Upper lobe of left lung (tissue), 6 donors: ENCODE data around the gene LRRFIP1. TPM values are rescaled to one million over a fixed set of nuclear protein-coding genes. Genes with fewer than 3 reads are reported as not detected.

Experiments used
- ATAC-seq, 2 donors: fragments of 200-7000 bp; cut with Tn5 transposase; one replicate each; pipeline ENCODE4 v1.9.1; 2022; ENCODE audit warnings: mild to moderate bottlenecking in 2 of 2, moderate library complexity in 2 of 2; ENCODE audit not compliant: low FRiP score in 2 of 2
- DNase-seq, 2 donors: peaks; one replicate each; pipeline ENCODE4 v3.0.0-alpha.2; 2019 to 2020
- H3K27ac ChIP-seq, 4 donors: fragments of 200-600 bp; sonication (generic); one replicate each; pipeline ENCODE4 v1.5.1; 2016 to 2019
- H3K27me3 ChIP-seq, 4 donors: fragments of 200-600 bp; sonication (generic); one replicate each; pipeline ENCODE4 v1.5.1; 2017 to 2019
- H3K36me3 ChIP-seq, 4 donors: fragments of 200-600 bp; sonication (generic); one replicate each; pipeline ENCODE4 v1.5.1; 2016 to 2019
- H3K4me1 ChIP-seq, 4 donors: fragments of 200-600 bp; sonication (generic); one replicate each; pipeline ENCODE4 v1.5.1; 2018 to 2019
- H3K4me3 ChIP-seq, 4 donors: fragments of 200-600 bp; sonication (generic); one replicate each; pipeline ENCODE4 v1.5.1; 2017 to 2019; ENCODE audit warnings: mild to moderate bottlenecking in 2 of 4, moderate library complexity in 1 of 4
- H3K9me3 ChIP-seq, 4 donors: fragments of 200-600 bp; sonication (generic); one replicate each; pipeline ENCODE4 v1.5.1; 2018 to 2019
- EP300 ChIP-seq, 4 donors: sonication (generic); formaldehyde crosslinking; IDR thresholded peaks; one replicate each; pipeline ENCODE4 v1.5.1; 2017; ENCODE audit warnings: antibody characterized with exemption in 4 of 4, control low read depth in 2 of 4
- POLR2A ChIP-seq, 4 donors: fragments of 450-650 bp; IDR thresholded peaks; one replicate each; pipeline ENCODE4 v1.5.1; 2016 to 2017; ENCODE audit warnings: antibody characterized with exemption in 4 of 4, mild to moderate bottlenecking in 2 of 4
- POLR2AphosphoS5 ChIP-seq, 2 donors: sonication (generic); formaldehyde crosslinking; IDR thresholded peaks; one replicate each; pipeline ENCODE4 v1.5.1; 2017; ENCODE audit warnings: antibody characterized with exemption in 2 of 2
- WGBS, 2 donors: methylation state at CpG; one replicate each; pipeline ENCODE4 v1.1.5; 2017 to 2018; 5-methylcytosine and 5-hydroxymethylcytosine counted together
- total RNA-seq, 6 donors: library from RNA; depleted of rRNA in 4 of 6; stranded (reverse); fragments of >200 nt in 4 of 6; gene quantifications; one replicate each; pipeline versions ENCODE4 v1.1.0 to v1.2.1, GENCODE V29; 2016 to 2021
- TF ChIP-seq, protein P1 (sequence below), 6 experiments: fragments of 450-650 bp in 4 of 6; fragments of 200-600 bp in 2 of 6; sonication (generic) in 2 of 6; IDR thresholded peaks; one replicate each; pipeline ENCODE4 v1.5.1; 2016 to 2019; ENCODE audit warnings: antibody characterized with exemption in 6 of 6
- donor health status: DM: no; HTN: no; CAD: no; lungs with moderate emphysema.
- donor health status: DM: no; HTN: yes; CAD: no; lungs with severe emphysema.

LRRFIP1 gene
- total RNA-seq, 6 donors from 2014 or later = 185 to 291 (median 242) TPM

DNA sequence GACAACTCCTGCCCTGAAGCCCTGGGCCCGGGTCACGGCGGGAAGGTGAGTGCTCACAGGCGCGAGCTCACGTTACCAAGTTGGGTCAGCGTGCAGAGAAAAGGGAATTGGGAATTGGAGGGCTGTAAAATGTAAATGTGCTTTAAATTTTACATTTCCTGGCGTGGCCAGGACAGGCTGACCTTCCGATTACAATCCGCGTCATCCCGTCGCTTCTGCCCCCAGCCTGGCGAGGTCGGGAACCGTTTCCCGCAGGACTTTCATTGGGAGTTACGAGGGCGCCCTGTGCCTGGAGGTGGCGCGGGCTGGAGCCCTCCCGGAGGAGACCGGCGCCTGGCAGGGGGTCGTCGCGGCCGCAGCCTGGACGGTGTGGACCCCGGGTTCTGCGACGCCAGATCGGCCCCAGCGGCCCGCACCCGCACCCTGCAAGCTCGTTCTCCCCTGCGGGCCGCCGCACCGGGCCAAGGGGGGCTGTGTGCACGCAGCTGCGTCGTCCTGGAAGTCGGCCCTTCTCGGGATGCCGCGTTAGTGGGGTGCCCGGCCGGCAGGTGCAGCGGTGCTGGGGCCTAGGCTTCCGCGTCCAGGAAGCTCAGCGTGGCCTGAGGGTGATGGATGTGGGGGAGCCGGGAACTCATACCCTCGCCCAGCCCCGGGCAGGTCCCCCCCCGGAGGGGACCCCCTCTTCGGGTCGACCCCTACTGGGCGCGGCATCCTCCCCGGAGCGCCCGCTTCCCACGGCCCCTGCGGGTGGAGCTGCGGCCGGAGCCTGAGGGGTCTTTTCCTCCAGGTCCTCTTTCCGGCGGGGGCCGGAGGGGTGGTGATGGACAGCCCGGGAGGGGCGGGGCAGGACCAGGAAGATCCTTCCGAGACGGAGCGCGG lies 63.9 kb downstream of the LRRFIP1 start:
- peak overlapping the region; percentile 73 to 90 (median 84) for H3K4me3 ChIP-seq
- H3K9me3 ChIP-seq = no peaks in the 10 kb centered on the region
- 35 to 48% methylated on average over 17 to 30 of the region's 78 CpGs for WGBS, 2 donors
- H3K4me1 ChIP-seq = peaks cover 69 to 86% (median 80%) of the 10 kb centered on the region in 4 donors
- ATAC-seq (peak in 1 of 2 donors; percentile 1), DNase-seq (peak in 1 of 2 donors; percentile 92)
- TF ChIP-seq POLR2AphosphoS5 (IDR thresholded peaks at IDR 0.05) (peak; percentile 10 to 48), POLR2A (IDR thresholded peaks at IDR 0.05) (peak in 2 of 4 donors; percentile 39 to 54), EP300 (IDR thresholded peaks at IDR 0.05) (no peak)
- TF ChIP-seq, protein P1, sequence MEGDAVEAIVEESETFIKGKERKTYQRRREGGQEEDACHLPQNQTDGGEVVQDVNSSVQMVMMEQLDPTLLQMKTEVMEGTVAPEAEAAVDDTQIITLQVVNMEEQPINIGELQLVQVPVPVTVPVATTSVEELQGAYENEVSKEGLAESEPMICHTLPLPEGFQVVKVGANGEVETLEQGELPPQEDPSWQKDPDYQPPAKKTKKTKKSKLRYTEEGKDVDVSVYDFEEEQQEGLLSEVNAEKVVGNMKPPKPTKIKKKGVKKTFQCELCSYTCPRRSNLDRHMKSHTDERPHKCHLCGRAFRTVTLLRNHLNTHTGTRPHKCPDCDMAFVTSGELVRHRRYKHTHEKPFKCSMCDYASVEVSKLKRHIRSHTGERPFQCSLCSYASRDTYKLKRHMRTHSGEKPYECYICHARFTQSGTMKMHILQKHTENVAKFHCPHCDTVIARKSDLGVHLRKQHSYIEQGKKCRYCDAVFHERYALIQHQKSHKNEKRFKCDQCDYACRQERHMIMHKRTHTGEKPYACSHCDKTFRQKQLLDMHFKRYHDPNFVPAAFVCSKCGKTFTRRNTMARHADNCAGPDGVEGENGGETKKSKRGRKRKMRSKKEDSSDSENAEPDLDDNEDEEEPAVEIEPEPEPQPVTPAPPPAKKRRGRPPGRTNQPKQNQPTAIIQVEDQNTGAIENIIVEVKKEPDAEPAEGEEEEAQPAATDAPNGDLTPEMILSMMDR (IDR thresholded peaks at IDR 0.05) = peak in 2 of 6 experiments; percentile 4 to 9
- no peaks in the 10 kb centered on the region for H3K27me3 ChIP-seq
- H3K36me3 ChIP-seq = no peaks in the 10 kb centered on the region
- peak overlapping the region; percentile 95 to 99 (median 98) for H3K27ac ChIP-seq

DNA sequence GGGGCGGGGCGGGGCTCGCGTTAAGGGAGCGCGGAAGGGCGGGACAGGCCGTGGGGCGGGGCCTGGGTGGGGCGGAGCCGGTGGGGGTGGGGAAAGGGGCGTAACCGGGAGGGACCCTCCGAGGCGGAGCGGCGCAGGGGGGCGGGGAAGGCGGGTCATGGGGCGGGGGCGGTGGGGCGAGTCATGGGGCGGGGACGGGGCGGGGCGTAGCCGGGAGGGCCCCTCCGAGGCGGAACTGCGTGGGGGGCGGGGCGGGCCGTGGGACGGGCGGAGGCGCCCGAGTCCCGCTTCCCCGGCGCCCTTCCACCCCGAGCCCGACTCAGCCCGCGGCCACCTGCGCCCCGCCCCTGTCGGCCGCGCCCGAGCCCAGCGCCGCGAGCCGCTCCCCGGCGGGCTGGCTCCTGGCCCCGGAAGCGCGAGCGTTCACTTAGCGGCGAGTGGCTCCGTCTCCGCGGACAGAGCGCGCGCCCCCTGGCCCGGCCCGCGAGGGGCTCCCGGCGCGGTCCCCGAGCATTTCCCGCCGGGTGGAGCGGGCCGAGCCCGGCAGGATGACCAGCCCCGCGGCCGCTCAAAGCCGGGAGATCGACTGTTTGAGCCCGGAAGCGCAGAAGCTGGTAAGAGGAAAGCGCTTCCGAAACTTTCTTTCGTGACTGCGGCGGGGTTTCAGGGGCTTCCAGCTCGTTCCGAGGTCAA lies 64.7 kb downstream of the LRRFIP1 start:
- H3K27me3 ChIP-seq = no peaks in the 10 kb centered on the region
- peak overlapping the region; percentile 73 to 90 (median 82) for H3K4me3 ChIP-seq
- ATAC-seq (peak; percentile 85 to 87), DNase-seq (peak; percentile 98 to 100)
- H3K27ac ChIP-seq = peak overlapping the region; percentile 98 to 99 (median 99)
- WGBS, 2 donors = 0 to 1% methylated on average over 18 to 34 of the region's 94 CpGs
- no peaks in the 10 kb centered on the region for H3K9me3 ChIP-seq
- TF ChIP-seq POLR2AphosphoS5 (IDR thresholded peaks at IDR 0.05) (peak; percentile 48 to 65), POLR2A (IDR thresholded peaks at IDR 0.05) (peak in 3 of 4 donors; percentile 65 to 97 (median 96)), EP300 (IDR thresholded peaks at IDR 0.05) (no peak)
- TF ChIP-seq, protein P1 (IDR thresholded peaks at IDR 0.05) = peak in 3 of 6 experiments; percentile 13 to 60 (median 32)
- no peaks in the 10 kb centered on the region for H3K36me3 ChIP-seq
- peaks cover 69 to 86% (median 82%) of the 10 kb centered on the region in 4 donors for H3K4me1 ChIP-seq

GRCh38 chr2:237692601-237693290 lies 65.4 kb downstream of the LRRFIP1 start:
- Histone ChIP-seq H3K27ac (peak overlapping the region; percentile 98 to 99 (median 99)), H3K4me1 (peaks cover 71 to 86% (median 83%) of the 10 kb centered on the region in 4 donors), H3K27me3 (no peaks in the 10 kb centered on the region), H3K9me3 (no peaks in the 10 kb centered on the region), H3K4me3 (peak overlapping the region; percentile 73 to 90 (median 82)), H3K36me3 (no peaks in the 10 kb centered on the region)
- no peak for ATAC-seq
- TF ChIP-seq EP300 (IDR thresholded peaks at IDR 0.05) (no peak), POLR2A (IDR thresholded peaks at IDR 0.05) (peak in 1 of 4 donors; percentile 10), POLR2AphosphoS5 (IDR thresholded peaks at IDR 0.05) (peak in 1 of 2 donors; percentile 6)
- TF ChIP-seq, protein P1 (IDR thresholded peaks at IDR 0.05) = no peak
- DNase-seq = peak; percentile 52 to 90
- WGBS, 2 donors = 0 to 1% methylated on average over 35 to 38 of the region's 40 CpGs

DNA sequence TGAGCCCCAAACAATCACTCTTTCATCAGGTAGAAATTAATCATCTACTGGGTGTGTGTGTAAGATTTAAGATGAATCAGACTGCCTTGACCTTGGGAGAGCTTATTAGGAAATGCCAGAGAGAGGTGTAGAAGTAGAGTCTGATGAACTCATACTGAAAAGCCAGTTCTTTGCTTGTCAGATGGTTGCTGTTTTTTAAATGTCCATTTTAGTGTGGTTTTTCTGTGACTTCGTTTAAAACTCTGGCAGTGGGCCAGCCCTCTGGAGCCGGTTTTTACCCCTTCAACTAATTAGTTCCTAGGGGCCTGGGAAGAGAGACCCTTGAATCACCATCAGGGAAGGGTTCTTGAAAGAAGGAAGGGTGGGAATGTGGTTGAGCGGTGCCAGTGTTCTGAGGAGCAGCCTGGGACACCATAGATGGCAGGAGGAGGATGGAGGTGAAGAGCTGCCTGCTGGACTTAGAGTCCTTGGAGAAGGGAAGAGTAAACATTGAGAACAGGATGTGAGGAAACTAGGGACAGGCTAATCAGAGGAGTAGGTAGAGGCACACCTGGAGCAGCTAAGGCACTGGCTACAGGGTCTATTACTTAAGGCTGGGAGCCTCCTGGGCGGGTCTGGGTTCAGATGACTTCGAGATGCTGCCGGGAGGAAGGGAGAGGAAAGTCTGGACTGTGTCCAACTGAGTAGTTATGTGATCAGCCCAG lies 66.1 kb downstream of the LRRFIP1 start:
- Histone ChIP-seq H3K27ac (peak overlapping the region; percentile 98 to 99 (median 99)), H3K36me3 (no peaks in the 10 kb centered on the region), H3K27me3 (no peaks in the 10 kb centered on the region), H3K4me1 (peaks cover 71 to 86% (median 83%) of the 10 kb centered on the region in 4 donors), H3K9me3 (no peaks in the 10 kb centered on the region), H3K4me3 (peak overlapping the region; percentile 73 to 90 (median 82))
- 10 to 14% methylated on average over 6 of the region's 6 CpGs for WGBS, 2 donors
- DNase-seq (no peak), ATAC-seq (no peak)
- no peak for TF ChIP-seq POLR2A (IDR thresholded peaks at IDR 0.05)
- TF ChIP-seq, protein P1 (IDR thresholded peaks at IDR 0.05) = no peak
- TF ChIP-seq POLR2AphosphoS5 (IDR thresholded peaks at IDR 0.05) = no peak
- no peak for TF ChIP-seq EP300 (IDR thresholded peaks at IDR 0.05)
